Endothelial cell of umbilical vein (primary cell): ENCODE results near the gene RPS15A. TPM values are rescaled to one million over a fixed set of nuclear protein-coding genes. Genes with fewer than 3 reads are reported as not detected.
"Not testable (repeated sequence)": the region's sequence is repeated elsewhere in the genome, so short reads cannot be mapped to it uniquely, and the experiment has no call there.

ENCODE experiments used
- BruUV-seq: library from RNA; stranded (reverse); fragments of 400-500 nt; replicated peaks from 2 replicates; lab custom pipeline; 2021; lab: Mats Ljungman, UMichigan
- CTCF ChIA-PET: fragments of 300-600, 350-600 bp; sonication (Branson Sonifier 250); formaldehyde crosslinking; loops from one replicate; lab custom pipeline; 2021; ENCODE audit warnings: antibody characterized with exemption, inconsistent platforms; lab: Charles Lee
- POLR2A ChIA-PET: fragments of 300-600, 350-600 bp; sonication (Branson Sonifier 250); formaldehyde crosslinking; loops from one replicate; lab custom pipeline; 2021; ENCODE audit warnings: antibody characterized with exemption, inconsistent platforms; lab: Charles Lee
- DNase-seq: peaks from one replicate; pipeline ENCODE4 v3.0.0-alpha.2; 2011; ENCODE audit warnings: low read depth, low spot score
- FAIRE-seq: peaks from 2 replicates; lab custom pipeline; 2011; peaks lifted over from hg19 to GRCh38; lab: Jason Lieb, UNC
- H2AFZ ChIP-seq: 2 replicates; pipeline ENCODE4 v1.6.0; 2012; ENCODE audit warnings: low read depth, low read length, control low read depth, inconsistent platforms
- H3K27ac ChIP-seq: 2 replicates; pipeline ENCODE4 v1.5.1; 2011; ENCODE audit warnings: low read depth, mild to moderate bottlenecking, control low read depth, low read length, moderate library complexity; ENCODE audit not compliant: insufficient read depth
- H3K27me3 ChIP-seq, 2 experiments: 2 replicates each; pipeline versions ENCODE4 v1.6.0 to v1.6.1; 2011; ENCODE audit warnings: low read length in 2 of 2, mixed read lengths in 1 of 2; ENCODE audit not compliant: control insufficient read depth in 2 of 2, insufficient read depth in 2 of 2
- H3K36me3 ChIP-seq, 2 experiments: 2 replicates in 1 of 2; 3 replicates in 1 of 2; pipeline ENCODE4 v1.5.1; 2011; ENCODE audit warnings: low read length in 2 of 2, mild to moderate bottlenecking in 1 of 2, moderate library complexity in 1 of 2; ENCODE audit not compliant: control insufficient read depth in 2 of 2, insufficient read depth in 2 of 2; ENCODE audit errors: extremely low read depth in 1 of 2
- H3K4me1 ChIP-seq: 3 replicates; pipeline ENCODE4 v1.5.1; 2011; ENCODE audit warnings: mild to moderate bottlenecking, low read length; ENCODE audit not compliant: control insufficient read depth, insufficient read depth; ENCODE audit errors: extremely low read depth
- H3K4me2 ChIP-seq: 2 replicates; pipeline ENCODE4 v1.6.1; 2011; ENCODE audit warnings: low read length, control low read depth, mixed read lengths; ENCODE audit not compliant: insufficient read depth
- H3K4me3 ChIP-seq, 3 experiments: fragments of 200-600 bp in 1 of 3; sonication (generic), shearing (Covaris generic) in 1 of 3; replicated peaks in 1 of 3; 2 replicates each; pipeline ENCODE4 v1.5.1; 2011 to 2016; ENCODE audit warnings: control low read depth in 3 of 3, low read length in 3 of 3, mild to moderate bottlenecking in 2 of 3, inconsistent platforms in 1 of 3, low read depth in 1 of 3, moderate library complexity in 1 of 3; ENCODE audit not compliant: insufficient read depth in 1 of 3
- H3K79me2 ChIP-seq: 2 replicates; pipeline ENCODE4 v1.6.0; 2012; ENCODE audit warnings: low read length, inconsistent platforms; ENCODE audit not compliant: control insufficient read depth, insufficient read depth
- H3K9ac ChIP-seq: replicated peaks from 2 replicates; pipeline ENCODE3; 2011; ENCODE audit warnings: low read length, control low read depth; ENCODE audit not compliant: insufficient read depth; ENCODE audit errors: extremely low read depth
- H3K9me1 ChIP-seq: replicated peaks from 3 replicates; pipeline ENCODE4 v1.6.0; 2011; ENCODE audit warnings: mild to moderate bottlenecking, low read length; ENCODE audit not compliant: control insufficient read depth, insufficient read depth; ENCODE audit errors: extremely low read depth
- H3K9me3 ChIP-seq: replicated peaks from 2 replicates; pipeline ENCODE4 v1.5.1; 2012; ENCODE audit warnings: low read length, inconsistent platforms; ENCODE audit not compliant: control insufficient read depth, insufficient read depth
- H4K20me1 ChIP-seq: replicated peaks from 2 replicates; pipeline ENCODE3; 2011; ENCODE audit warnings: mild to moderate bottlenecking, low read length; ENCODE audit not compliant: control insufficient read depth, insufficient read depth; ENCODE audit errors: extremely low read depth
- EZH2 ChIP-seq: IDR thresholded peaks from 2 replicates; pipeline ENCODE4 v1.6.1; 2012; ENCODE audit warnings: borderline replicate concordance, low read depth, mild to moderate bottlenecking, moderate library complexity, low read length, inconsistent platforms; ENCODE audit not compliant: severe bottlenecking
- FOS ChIP-seq: IDR thresholded peaks from 2 replicates; pipeline ENCODE4 v1.6.1; 2011; ENCODE audit warnings: mild to moderate bottlenecking, low read length, moderate library complexity, borderline replicate concordance; ENCODE audit not compliant: insufficient read depth
- GATA2 ChIP-seq: IDR thresholded peaks from 2 replicates; pipeline ENCODE4 v1.7.0; 2011; ENCODE audit warnings: low read depth, mild to moderate bottlenecking, moderate library complexity, mixed read lengths, low read length; ENCODE audit not compliant: insufficient read length, insufficient read depth
- JUN ChIP-seq: IDR thresholded peaks from 2 replicates; pipeline ENCODE4 v1.6.1; 2011; ENCODE audit warnings: borderline replicate concordance, low read depth; ENCODE audit not compliant: insufficient read length, insufficient read depth
- MAX ChIP-seq: IDR thresholded peaks from 2 replicates; pipeline ENCODE4 v1.6.1; 2011; ENCODE audit not compliant: insufficient read depth, insufficient read length
- MYC ChIP-seq: IDR thresholded peaks from one replicate; pipeline ENCODE4 v1.6.1; 2011; ENCODE audit warnings: mild to moderate bottlenecking, low read depth, low read length
- POLR2A ChIP-seq: IDR thresholded peaks from 2 replicates; pipeline ENCODE4 v1.6.1; 2012; ENCODE audit warnings: low read depth, mild to moderate bottlenecking, control low read depth, low read length
- POLR2AphosphoS5 ChIP-seq: IDR thresholded peaks from 2 replicates; pipeline ENCODE4 v1.6.1; 2012; ENCODE audit warnings: low read depth, mild to moderate bottlenecking, control low read depth, low read length, moderate library complexity; ENCODE audit not compliant: insufficient read depth
- dilution Hi-C: fragments of 300-500 bp; cut with MboI; formaldehyde crosslinking; loops from one replicate; pipeline ENCODE4 v1.15.0; 2019; ENCODE audit warnings: low sequenced_read_pairs; ENCODE audit not compliant: extremely low pct_ligation_motif_present
- intact Hi-C: fragments of 100-400 bp; cut with micrococcal nuclease; formaldehyde crosslinking; loops from one replicate; pipeline ENCODE4 v1.10.0; 2022
- polyA plus RNA-seq, 4 experiments: library from polyadenylated mRNA; depleted of rRNA in 3 of 4; stranded (reverse) in 3 of 4; unstranded in 1 of 4; fragments of >200 nt; gene quantifications; 2 replicates each; pipeline versions ENCODE4 v1.2.1 to v1.2.3, GENCODE V29; 2011 to 2012; ENCODE audit warnings: missing spikeins in 1 of 4
- total RNA-seq: library from RNA; stranded (reverse); gene quantifications from 2 replicates; pipeline ENCODE4 v1.2.3, GENCODE V29; 2021
- TF ChIP-seq, protein P1 (sequence below), 2 donors: IDR thresholded peaks; 1 replicate in 1 of 2; 2 replicates in 1 of 2; pipeline ENCODE4 v1.5.1; 2011; ENCODE audit warnings: low read length in 2 of 2, mild to moderate bottlenecking in 2 of 2, moderate library complexity in 2 of 2, control low read depth in 1 of 2, inconsistent platforms in 1 of 2, low read depth in 1 of 2; ENCODE audit not compliant: insufficient read depth in 1 of 2; ENCODE audit errors: extremely low read depth in 1 of 2

The RPS15A gene
- total and polyA plus RNA-seq, 2 donors (not counting 3 experiments of a cell fraction or from before 2014, with no cell fraction given), result 1,299 to 4,163 TPM

DNA sequence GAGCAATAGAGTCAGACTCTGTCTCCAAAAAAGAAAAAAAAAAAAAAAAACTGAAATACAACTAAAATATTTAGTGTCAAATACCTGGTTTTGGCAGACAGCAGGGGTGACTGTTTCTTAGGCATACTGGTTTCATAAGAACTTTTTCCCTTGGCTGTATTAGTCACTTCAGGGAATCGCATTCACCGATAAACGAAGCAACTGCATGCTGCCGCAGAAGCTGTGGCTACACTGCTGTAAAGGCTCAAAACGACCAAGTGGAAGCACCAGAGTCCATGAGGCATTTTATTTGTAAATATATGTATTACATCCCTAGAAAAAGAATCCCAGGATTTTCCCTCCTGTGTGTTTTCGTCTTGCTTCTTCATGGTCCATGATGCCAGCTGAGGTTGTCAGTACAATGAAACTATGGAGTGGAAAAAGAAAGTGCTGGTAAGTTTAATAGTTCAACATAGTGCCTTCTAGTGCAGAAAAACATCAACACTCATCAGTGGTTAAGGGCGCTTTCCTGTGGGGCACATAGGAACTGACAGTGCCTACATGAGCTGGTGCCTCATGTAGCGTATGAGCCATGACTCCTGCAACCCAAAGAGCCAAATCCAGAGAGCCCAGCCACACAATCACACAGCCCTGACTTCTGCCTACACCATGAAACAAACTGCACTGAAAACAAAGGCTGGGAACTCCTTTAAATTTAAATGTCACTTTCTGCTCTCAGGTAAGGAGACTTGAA lies 7.3 kb downstream of the RPS15A start:
- H2AFZ ChIP-seq, result no peak overlapping the region
- DNase-seq (no peak), FAIRE-seq (no peak)
- H3K36me3 ChIP-seq, result peaks cover 27 to 42% of the 10 kb centered on the region in 2 experiments
- ChIA-PET POLR2A (interaction anchor here (0.6 to 0.8 kb wide), 2 partner anchors 18 to 807 kb away, joined by 3 to 4 read pairs; no protein-coding TSS in a partner anchor), CTCF (interaction anchor here (0.6 to 1.1 kb wide), 2 partner anchors 13 to 21 kb away, joined by 3 read pairs; no protein-coding TSS in a partner anchor)
- H3K4me1 ChIP-seq, result peaks cover 24% of the 10 kb centered on the region
- no peak for TF ChIP-seq EZH2
- no peak for TF ChIP-seq MAX
- TF ChIP-seq MYC, result no peak
- TF ChIP-seq POLR2A, result no peak
- TF ChIP-seq, protein P1, sequence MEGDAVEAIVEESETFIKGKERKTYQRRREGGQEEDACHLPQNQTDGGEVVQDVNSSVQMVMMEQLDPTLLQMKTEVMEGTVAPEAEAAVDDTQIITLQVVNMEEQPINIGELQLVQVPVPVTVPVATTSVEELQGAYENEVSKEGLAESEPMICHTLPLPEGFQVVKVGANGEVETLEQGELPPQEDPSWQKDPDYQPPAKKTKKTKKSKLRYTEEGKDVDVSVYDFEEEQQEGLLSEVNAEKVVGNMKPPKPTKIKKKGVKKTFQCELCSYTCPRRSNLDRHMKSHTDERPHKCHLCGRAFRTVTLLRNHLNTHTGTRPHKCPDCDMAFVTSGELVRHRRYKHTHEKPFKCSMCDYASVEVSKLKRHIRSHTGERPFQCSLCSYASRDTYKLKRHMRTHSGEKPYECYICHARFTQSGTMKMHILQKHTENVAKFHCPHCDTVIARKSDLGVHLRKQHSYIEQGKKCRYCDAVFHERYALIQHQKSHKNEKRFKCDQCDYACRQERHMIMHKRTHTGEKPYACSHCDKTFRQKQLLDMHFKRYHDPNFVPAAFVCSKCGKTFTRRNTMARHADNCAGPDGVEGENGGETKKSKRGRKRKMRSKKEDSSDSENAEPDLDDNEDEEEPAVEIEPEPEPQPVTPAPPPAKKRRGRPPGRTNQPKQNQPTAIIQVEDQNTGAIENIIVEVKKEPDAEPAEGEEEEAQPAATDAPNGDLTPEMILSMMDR (IDR thresholded peaks at IDR 0.05; ENCODE audit: extremely low read depth in 1 of 2, insufficient read depth in 1 of 2, low read depth in 1 of 2, low read length in 2 of 2), result no peak
- no peak for TF ChIP-seq FOS
- no peak for TF ChIP-seq JUN
- TF ChIP-seq GATA2, result no peak
- TF ChIP-seq POLR2AphosphoS5, result no peak
- no TSS peak for BruUV-seq
- H3K9ac ChIP-seq, result no peak overlapping the region
- H3K27me3 ChIP-seq, result no peaks in the 10 kb centered on the region
- dilution Hi-C loops (loop anchor here (25.0 kb wide), 1 partner anchor 329 kb away; the partner anchor contains the start of gene ITPRIPL2), intact Hi-C loops (loop anchor here (2.0 kb wide), 1 partner anchor 14 kb away; no protein-coding TSS in a partner anchor)
- H3K9me1 ChIP-seq, result no peaks in the 10 kb centered on the region
- H4K20me1 ChIP-seq, result peaks cover 13% of the 10 kb centered on the region
- H3K4me3 ChIP-seq, result no peak overlapping the region
- no peak overlapping the region for H3K27ac ChIP-seq
- no peaks in the 10 kb centered on the region for H3K9me3 ChIP-seq
- H3K79me2 ChIP-seq, result peaks cover 52% of the 10 kb centered on the region
- H3K4me2 ChIP-seq, result no peak overlapping the region

DNA sequence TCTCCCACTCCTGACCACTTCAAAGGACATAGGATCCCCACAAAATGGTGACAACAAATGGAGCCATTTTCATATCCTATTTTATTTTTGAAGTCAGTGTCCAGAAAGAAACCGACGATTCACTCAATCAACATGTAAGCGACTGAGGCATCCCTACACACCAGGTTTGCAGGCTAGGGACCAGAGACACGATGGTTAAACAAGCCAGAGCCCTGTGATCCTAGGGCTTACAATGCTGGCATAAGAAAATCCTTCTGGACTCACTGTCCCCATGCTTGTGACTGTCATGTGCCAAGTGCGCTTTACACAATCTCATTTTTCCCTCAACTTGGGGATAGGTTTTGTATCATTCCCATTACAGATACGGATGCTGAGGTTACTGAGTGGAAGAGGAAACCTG lies 8.9 kb downstream of the RPS15A start:
- dilution Hi-C loops, result loop anchor here (25.0 kb wide), 1 partner anchor 331 kb away; the partner anchor contains the start of gene ITPRIPL2
- FAIRE-seq, H3K27ac ChIP-seq, H3K9ac ChIP-seq, H3K9me3 ChIP-seq, H4K20me1 ChIP-seq, H3K4me2 ChIP-seq, POLR2A ChIA-PET, BruUV-seq, H2AFZ ChIP-seq, CTCF ChIA-PET, H3K9me1 ChIP-seq, intact Hi-C loops, H3K27me3 ChIP-seq, DNase-seq, H3K4me3 ChIP-seq: not testable (repeated sequence)
- Histone ChIP-seq H3K4me1 (peaks cover 12% of the 10 kb centered on the region), H3K36me3 (peaks cover 25 to 31% of the 10 kb centered on the region in 2 experiments), H3K79me2 (peaks cover 35% of the 10 kb centered on the region)
